Peyer's patch (tissue), 4 donors: ENCODE measurements around the gene MFF. TPM values are rescaled to one million over a fixed set of nuclear protein-coding genes. Genes with fewer than 3 reads are reported as not detected.

Experiments used
- DNase-seq, 3 donors: peaks; one replicate each; pipeline ENCODE4 v3.0.0-alpha.2; 2017 to 2019
- H3K27ac ChIP-seq, 4 donors: fragments of 200-600 bp; sonication (generic); one replicate each; pipeline ENCODE4 v1.5.1; 2016 to 2019
- H3K27me3 ChIP-seq, 2 donors: fragments of 200-600 bp; sonication (generic); one replicate each; pipeline ENCODE4 v1.5.1; 2019
- H3K36me3 ChIP-seq, 3 donors: fragments of 200-600 bp; sonication (generic); one replicate each; pipeline ENCODE4 v1.5.1; 2016 to 2019
- H3K4me1 ChIP-seq, 4 donors: fragments of 200-600 bp; sonication (generic); one replicate each; pipeline ENCODE4 v1.5.1; 2016 to 2019
- H3K4me3 ChIP-seq, 4 donors: fragments of 200-600 bp; sonication (generic); 1 replicate in 3 of 4; 2 replicates in 1 of 4; pipeline ENCODE4 v1.5.1; 2016 to 2019; ENCODE audit warnings: mild to moderate bottlenecking in 1 of 4
- H3K9me3 ChIP-seq, 4 donors: fragments of 200-600 bp; sonication (generic); one replicate each; pipeline ENCODE4 v1.5.1; 2016 to 2019; ENCODE audit warnings: mild to moderate bottlenecking in 1 of 4
- CTCF ChIP-seq, 6 experiments: fragments of 450-650 bp in 4 of 6; fragments of 200-600 bp in 2 of 6; sonication (generic) in 1 of 6; IDR thresholded peaks; one replicate each; pipeline ENCODE4 v1.5.1; 2017 to 2019; ENCODE audit warnings: antibody characterized with exemption in 6 of 6, mild to moderate bottlenecking in 3 of 6, moderate library complexity in 1 of 6
- POLR2A ChIP-seq, 2 donors: fragments of 450-650 bp; IDR thresholded peaks; one replicate each; pipeline ENCODE4 v1.5.1; 2017; ENCODE audit warnings: antibody characterized with exemption in 2 of 2, mild to moderate bottlenecking in 2 of 2, moderate library complexity in 2 of 2
- total RNA-seq, 4 donors: library from RNA; depleted of rRNA; stranded (reverse); fragments of >200 nt; gene quantifications; one replicate each; pipeline ENCODE4 v1.1.0, GENCODE V29; 2016

MFF gene
- total RNA-seq, 4 donors from 2014 or later, result 64.8 to 182 (median 109) TPM

GRCh38 chr2:227402959-227403358 is 77.9 kb downstream of the MFF start:
- Histone ChIP-seq H3K4me3 (no peak overlapping the region), H3K27me3 (no peaks in the 10 kb centered on the region), H3K27ac (no peak overlapping the region), H3K4me1 (peaks cover 0 to 29% (median 0%) of the 10 kb centered on the region in 4 donors), H3K36me3 (no peaks in the 10 kb centered on the region), H3K9me3 (no peaks in the 10 kb centered on the region)
- no peak for TF ChIP-seq POLR2A (IDR thresholded peaks at IDR 0.05)
- TF ChIP-seq CTCF (IDR thresholded peaks at IDR 0.05), result no peak
- no peak for DNase-seq

- no peaks in the 10 kb centered on the region for H3K36me3 ChIP-seq
- DNase-seq, result no peak
- TF ChIP-seq POLR2A (IDR thresholded peaks at IDR 0.05) (no peak), CTCF (IDR thresholded peaks at IDR 0.05) (no peak)
- H3K4me3 ChIP-seq, result no peak overlapping the region
- H3K27me3 ChIP-seq, result no peaks in the 10 kb centered on the region
- peaks cover 0 to 21% (median 0%) of the 10 kb centered on the region in 4 donors for H3K4me1 ChIP-seq
- no peaks in the 10 kb centered on the region for H3K9me3 ChIP-seq
- peak overlapping the region in 1 of 4 donors; percentile 16 for H3K27ac ChIP-seq
Observed at GRCh38 chr2:227404585-227405271, 79.7 kb downstream of the MFF start.

- no peaks in the 10 kb centered on the region for H3K27me3 ChIP-seq
- H3K36me3 ChIP-seq, result no peaks in the 10 kb centered on the region
- H3K4me3 ChIP-seq, result no peak overlapping the region
- peak in 1 of 3 donors; percentile 80 for DNase-seq
- TF ChIP-seq POLR2A (IDR thresholded peaks at IDR 0.05), result no peak
- peak in 4 of 6 experiments; percentile 45 to 86 (median 82) for TF ChIP-seq CTCF (IDR thresholded peaks at IDR 0.05)
- peaks cover 0 to 17% (median 0%) of the 10 kb centered on the region in 4 donors for H3K4me1 ChIP-seq
- H3K27ac ChIP-seq, result peak overlapping the region in 2 of 4 donors; percentile 8 to 52
- no peaks in the 10 kb centered on the region for H3K9me3 ChIP-seq
Observed at GRCh38 chr2:227406177-227407031, 81.4 kb downstream of the MFF start.

Other genes starting within 250 kb of the MFF start
- gene COL4A4, start 161.0 kb upstream of the MFF start, total RNA-seq, result 10 to 100 TPM in 1 of 4 donors, 1 to 10 TPM in 1, under 1 TPM in 2; 0.53 to 24.8 (median 0.95) TPM
- gene COL4A3, start 160.6 kb upstream of the MFF start, total RNA-seq, result 10 to 100 TPM in 2 of 4 donors, 1 to 10 TPM in 1, under 1 TPM in 1; under 0.01 to 67.7 (median 10.2) TPM
- gene TM4SF20, start 54.1 kb downstream of the MFF start, total RNA-seq, result 100 to 1,000 TPM in 3 of 4 donors, 1 to 10 TPM in 1; 4.1 to 489 (median 221) TPM
- not detected for gene SCYGR1, start 62.7 kb downstream of the MFF start, total RNA-seq
- gene AGFG1, start 146.9 kb downstream of the MFF start, total RNA-seq, result 10 to 100 TPM; 24.8 to 68.1 (median 62.6) TPM